IMR-90 (cell line): ENCODE results near the gene TRAF4. TPM values are rescaled to one million over a fixed set of nuclear protein-coding genes. Genes with fewer than 3 reads are reported as not detected.
A peak's percentile ranks its signal among the peaks of the same experiment; 100 is the strongest.

Experiments
- ATAC-seq: fragments of 200-7000 bp; cut with Tn5 transposase; 2 replicates; pipeline ENCODE4 v1.9.1; 2020; ENCODE audit warnings: low read depth, mild to moderate bottlenecking, moderate library complexity
- BruUV-seq: library from RNA; stranded (reverse); fragments of 400-500 nt; replicated peaks from 2 replicates; lab custom pipeline; 2021; lab: Mats Ljungman, UMichigan
- CTCF ChIA-PET: fragments of 300-600 bp; formaldehyde crosslinking; extraction: SDS; loops from one replicate; lab custom pipeline; 2021; ENCODE audit warnings: antibody characterized with exemption; lab: Yijun Ruan, JAX
- POLR2A ChIA-PET: fragments of 300-600 bp; sonication (Branson Sonifier 250); formaldehyde crosslinking; loops from one replicate; lab custom pipeline; 2022; ENCODE audit warnings: antibody characterized with exemption; ENCODE audit not compliant: unreplicated experiment; lab: Charles Lee
- DNase-seq: peaks from one replicate; pipeline ENCODE4 v3.0.0; 2013
- H2AFZ ChIP-seq: replicated peaks from 2 replicates; pipeline ENCODE3; 2013; ENCODE audit warnings: low read length, mild to moderate bottlenecking; ENCODE audit not compliant: poor library complexity
- H2AK5ac ChIP-seq: 2 replicates; pipeline ENCODE4 v1.6.1; 2013; ENCODE audit warnings: low read depth, low read length, inconsistent platforms
- H2AK9ac ChIP-seq: replicated peaks from 2 replicates; pipeline ENCODE3; 2013; ENCODE audit warnings: mild to moderate bottlenecking, low read depth, low read length, moderate library complexity; ENCODE audit not compliant: poor library complexity
- H2BK120ac ChIP-seq: 2 replicates; pipeline ENCODE4 v1.6.1; 2013; ENCODE audit warnings: low read depth, low read length, inconsistent platforms
- H2BK15ac ChIP-seq: 3 replicates; pipeline ENCODE4 v1.6.1; 2013; ENCODE audit warnings: low read depth, low read length, inconsistent platforms
- H2BK20ac ChIP-seq: 2 replicates; pipeline ENCODE4 v1.6.1; 2013; ENCODE audit warnings: low read depth, mild to moderate bottlenecking, inconsistent platforms, low read length, moderate library complexity
- H2BK5ac ChIP-seq: 2 replicates; pipeline ENCODE4 v1.6.1; 2013; ENCODE audit warnings: mild to moderate bottlenecking, low read depth, low read length, inconsistent platforms; ENCODE audit not compliant: poor library complexity, severe bottlenecking
- H3K14ac ChIP-seq: replicated peaks from 2 replicates; pipeline ENCODE4 v1.6.1; 2013; ENCODE audit warnings: low read depth, low read length, inconsistent platforms
- H3K18ac ChIP-seq: 2 replicates; pipeline ENCODE4 v1.6.1; 2013; ENCODE audit warnings: low read depth, low read length, control low read depth
- H3K23ac ChIP-seq: 2 replicates; pipeline ENCODE4 v1.6.1; 2013; ENCODE audit warnings: low read depth, low read length, inconsistent platforms
- H3K27ac ChIP-seq: 2 replicates; pipeline ENCODE4 v1.5.1; 2013; ENCODE audit warnings: mild to moderate bottlenecking, control low read depth, low read length; ENCODE audit not compliant: insufficient read depth
- H3K27me3 ChIP-seq: 2 replicates; pipeline ENCODE4 v1.6.1; 2013; ENCODE audit warnings: low read length; ENCODE audit not compliant: control insufficient read depth, insufficient read depth
- H3K36me3 ChIP-seq: 2 replicates; pipeline ENCODE4 v1.6.1; 2013; ENCODE audit warnings: low read length, mixed read lengths; ENCODE audit not compliant: control insufficient read depth, insufficient read depth
- H3K4ac ChIP-seq: 2 replicates; pipeline ENCODE4 v1.6.1; 2013; ENCODE audit warnings: low read depth, low read length, inconsistent platforms
- H3K4me1 ChIP-seq: 2 replicates; pipeline ENCODE4 v1.6.1; 2013; ENCODE audit warnings: low read length, mixed read lengths; ENCODE audit not compliant: control insufficient read depth, insufficient read depth
- H3K4me2 ChIP-seq: 2 replicates; pipeline ENCODE4 v1.6.1; 2013; ENCODE audit warnings: low read depth, mild to moderate bottlenecking, control low read depth, low read length, moderate library complexity
- H3K4me3 ChIP-seq: 2 replicates; pipeline ENCODE4 v1.5.1; 2013; ENCODE audit warnings: low read depth, mild to moderate bottlenecking, control low read depth, low read length, moderate library complexity; ENCODE audit not compliant: insufficient read depth
- H3K56ac ChIP-seq: 2 replicates; pipeline ENCODE4 v1.6.1; 2013; ENCODE audit warnings: low read length, inconsistent platforms; ENCODE audit not compliant: insufficient read depth; ENCODE audit errors: extremely low read depth
- H3K79me1 ChIP-seq, 2 experiments: 2 replicates each; pipeline ENCODE4 v1.6.1; 2013; ENCODE audit warnings: low read length in 2 of 2, inconsistent platforms in 1 of 2, low read depth in 1 of 2
- H3K9ac ChIP-seq: 2 replicates; pipeline ENCODE4 v1.6.1; 2013; ENCODE audit warnings: low read depth, low read length, control low read depth
- H3K9me1 ChIP-seq: 2 replicates; pipeline ENCODE4 v1.6.1; 2013; ENCODE audit warnings: low read length, inconsistent platforms; ENCODE audit not compliant: insufficient read depth
- H3K9me3 ChIP-seq: 2 replicates; pipeline ENCODE4 v1.6.1; 2013; ENCODE audit warnings: low read length; ENCODE audit not compliant: control insufficient read depth, insufficient read depth
- H4K20me1 ChIP-seq: 2 replicates; pipeline ENCODE4 v1.6.1; 2013; ENCODE audit warnings: low read length, inconsistent platforms; ENCODE audit not compliant: insufficient read depth
- H4K5ac ChIP-seq: 2 replicates; pipeline ENCODE4 v1.6.1; 2013; ENCODE audit warnings: mild to moderate bottlenecking, low read depth, low read length, control low read depth
- H4K8ac ChIP-seq, 2 experiments: 2 replicates each; pipeline ENCODE4 v1.6.1; 2013; ENCODE audit warnings: low read depth in 2 of 2, low read length in 2 of 2, control low read depth in 1 of 2, inconsistent platforms in 1 of 2
- H4K91ac ChIP-seq: 2 replicates; pipeline ENCODE4 v1.6.1; 2013; ENCODE audit warnings: low read depth, low read length, inconsistent platforms; ENCODE audit not compliant: insufficient read depth
- BHLHE40 ChIP-seq: fragments of 150-350 bp; IDR thresholded peaks from 2 replicates; pipeline ENCODE4 v1.6.1; 2016; ENCODE audit warnings: mild to moderate bottlenecking, low read depth, low read length
- CEBPB ChIP-seq: IDR thresholded peaks from 2 replicates; pipeline ENCODE4 v1.6.1; 2012; ENCODE audit warnings: low read depth, low read length, improper control_type of control experiment
- CHD1 ChIP-seq: IDR thresholded peaks from 2 replicates; pipeline ENCODE4 v1.6.1; 2012; ENCODE audit warnings: low read depth, low read length, improper control_type of control experiment
- CTCF ChIP-seq: conservative IDR thresholded peaks from 2 replicates; pipeline ENCODE4 v1.5.1; 2012; ENCODE audit warnings: mild to moderate bottlenecking, low read depth, low read length, improper control_type of control experiment
- FOS ChIP-seq: fragments of 150-350 bp; IDR thresholded peaks from 2 replicates; pipeline ENCODE4 v1.6.1; 2016; ENCODE audit warnings: low read depth, low read length
- MAFK ChIP-seq: IDR thresholded peaks from 2 replicates; pipeline ENCODE4 v1.6.1; 2012; ENCODE audit warnings: low read depth, low read length, improper control_type of control experiment
- MXI1 ChIP-seq: IDR thresholded peaks from 2 replicates; pipeline ENCODE4 v1.6.1; 2012; ENCODE audit warnings: low read depth, mild to moderate bottlenecking, low read length, moderate library complexity, borderline replicate concordance
- NFE2L2 ChIP-seq: fragments of 150-350 bp; IDR thresholded peaks from 2 replicates; pipeline ENCODE4 v1.6.1; 2016; ENCODE audit warnings: low read depth, mild to moderate bottlenecking, low read length
- POLR2A ChIP-seq: IDR thresholded peaks from 2 replicates; pipeline ENCODE4 v1.6.1; 2012; ENCODE audit warnings: mild to moderate bottlenecking, low read depth, low read length
- RAD21 ChIP-seq: IDR thresholded peaks from 2 replicates; pipeline ENCODE4 v1.6.1; 2012; ENCODE audit warnings: low read length, improper control_type of control experiment
- RCOR1 ChIP-seq: IDR thresholded peaks from 2 replicates; pipeline ENCODE4 v1.6.1; 2012; ENCODE audit warnings: mild to moderate bottlenecking, low read length, improper control_type of control experiment; ENCODE audit not compliant: insufficient replicate concordance
- RFX5 ChIP-seq: IDR thresholded peaks from 2 replicates; pipeline ENCODE4 v1.8.0; 2012; ENCODE audit warnings: low read depth, mild to moderate bottlenecking, low read length, moderate library complexity
- SMC3 ChIP-seq: fragments of 150-350 bp; IDR thresholded peaks from 2 replicates; pipeline ENCODE4 v1.6.1; 2016; ENCODE audit warnings: low read depth, mild to moderate bottlenecking, antibody characterized with exemption, low read length, moderate library complexity
- USF2 ChIP-seq: fragments of 150-350 bp; IDR thresholded peaks from 2 replicates; pipeline ENCODE4 v1.6.1; 2017; ENCODE audit warnings: mild to moderate bottlenecking, antibody characterized with exemption, low read length, low read depth
- WGBS, 2 experiments: methylation state at CpG; one replicate each; pipeline versions ENCODE4 v1.1.5 to v1.1.7; 2013; ENCODE audit warnings: missing lambda C conversion rate in 2 of 2; ENCODE audit not compliant: insufficient read length in 1 of 2; ENCODE audit errors: extremely low coverage in 2 of 2; 5-methylcytosine and 5-hydroxymethylcytosine counted together
- dilution Hi-C: fragments of 300-500 bp; cut with HindIII; formaldehyde crosslinking; loops from one replicate; pipeline ENCODE4 v1.14.3; 2018; ENCODE audit warnings: low sequenced_read_pairs; ENCODE audit not compliant: unreplicated experiment
- in situ Hi-C: fragments of 300-500 bp; cut with MboI; formaldehyde crosslinking; loops from 3 replicates; pipeline ENCODE4 v1.14.3; 2019; ENCODE audit warnings: low sequenced_read_pairs, inconsistent platforms, mixed read lengths
- intact Hi-C: fragments of 100-400 bp; cut with micrococcal nuclease; formaldehyde crosslinking; loops from 2 replicates; pipeline ENCODE4 v1.10.0; 2022
- polyA plus RNA-seq, 3 experiments: library from polyadenylated mRNA; depleted of rRNA; stranded (reverse); fragments of >200 nt; gene quantifications; 2 replicates each; pipeline ENCODE4 v1.2.3, GENCODE V29; 2012; ENCODE audit warnings: low replicate concordance in 1 of 3
- total RNA-seq: library from RNA; depleted of rRNA; stranded (reverse); fragments of >200 nt; gene quantifications from 2 replicates; pipeline ENCODE4 v1.2.3, GENCODE V29; 2012
- TF ChIP-seq, protein P1 (sequence below): fragments of 150-350 bp; IDR thresholded peaks from 2 replicates; pipeline ENCODE4 v1.6.1; 2016; ENCODE audit warnings: low read depth, mild to moderate bottlenecking, low read length, moderate library complexity, borderline replicate concordance

Gene TRAF4
- total and polyA plus RNA-seq, 2 of the 4 experiments (the other 2 are of a cell fraction): 36.9 to 63.2 TPM

DNA sequence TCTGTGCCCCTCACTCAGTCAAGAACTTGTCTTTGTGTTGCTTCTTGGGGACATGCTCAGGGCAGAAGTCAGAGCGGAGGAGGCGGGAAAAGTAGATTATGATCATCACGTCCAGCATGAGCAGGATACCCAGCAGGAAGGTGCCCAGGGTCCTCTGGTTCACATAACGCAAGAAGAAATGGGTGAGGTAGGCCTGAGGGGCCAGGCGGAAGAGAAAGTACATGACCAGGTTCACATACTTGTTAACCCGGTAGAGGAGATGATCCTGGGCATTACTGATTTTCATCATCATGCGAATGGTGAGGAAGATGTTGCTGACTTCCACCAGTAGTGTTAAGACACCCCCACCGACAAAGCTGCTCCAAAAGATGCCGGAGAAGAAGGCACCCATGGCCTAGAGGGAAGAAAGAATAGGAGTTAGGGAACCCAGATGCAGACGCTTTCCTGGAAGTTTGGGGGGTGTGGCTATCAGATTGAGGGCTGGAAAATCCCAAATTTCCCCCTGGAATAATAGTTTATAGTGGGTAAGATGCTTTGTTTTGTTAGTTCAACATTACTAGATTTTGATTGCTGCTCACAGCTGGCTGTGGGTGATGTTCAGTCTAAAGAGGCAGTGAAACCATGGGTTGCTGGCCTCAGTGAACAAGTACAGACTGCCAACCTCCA is 19.2 kb upstream of the TRAF4 start:
- H3K4me3 ChIP-seq: no peak overlapping the region
- intact Hi-C loops (no loop called here), dilution Hi-C loops (no loop called here), in situ Hi-C loops (no loop called here)
- peaks cover 10 to 49% of the 10 kb centered on the region in 2 experiments; a peak in 3 of 4 replicates for H3K79me1 ChIP-seq
- peak overlapping the region; percentile 13; the same call in 1 of the 2 replicates for H3K14ac ChIP-seq
- no peak overlapping the region for H4K5ac ChIP-seq
- ChIA-PET CTCF (interaction anchor here (0.7 kb wide), 1 partner anchor 314 kb away, joined by 3 read pairs; no protein-coding TSS in a partner anchor), POLR2A (interaction anchor here (1.3 kb wide), 1 partner anchor 14 kb away, joined by 3 read pairs; no protein-coding TSS in a partner anchor)
- peak overlapping the region; percentile 70 for H3K23ac ChIP-seq
- peak overlapping the region; percentile 10 to 59; a peak in 3 of 4 replicates for H4K8ac ChIP-seq
- H3K9ac ChIP-seq: no peak overlapping the region
- H3K56ac ChIP-seq: no peak overlapping the region
- no peak overlapping the region for H2BK15ac ChIP-seq
- H3K4me2 ChIP-seq: peak overlapping the region; percentile 98; the same call in 1 of the 2 replicates
- H2AK9ac ChIP-seq: peak overlapping the region; percentile 26
- peaks cover 36% of the 10 kb centered on the region for H3K36me3 ChIP-seq
- H3K4ac ChIP-seq: peak overlapping the region; percentile 88; the same call in 1 of the 2 replicates
- no peak overlapping the region for H3K27ac ChIP-seq
- no TSS peak for BruUV-seq
- no peak overlapping the region for H2BK20ac ChIP-seq
- peak overlapping the region; percentile 18; the same call in 1 of the 2 replicates for H2AK5ac ChIP-seq
- H3K18ac ChIP-seq: no peak overlapping the region
- no peaks in the 10 kb centered on the region for H3K9me3 ChIP-seq
- H2AFZ ChIP-seq: no peak overlapping the region
- no peaks in the 10 kb centered on the region for H3K27me3 ChIP-seq
- ATAC-seq (no peak), DNase-seq (no peak)
- H4K20me1 ChIP-seq: peaks cover 45% of the 10 kb centered on the region
- 100% methylated on average over 2 of the region's 10 CpGs; no CpG with 5 or more reads in 1 of the 2 experiments for WGBS, 2 experiments
- H4K91ac ChIP-seq: no peak overlapping the region
- H3K9me1 ChIP-seq: no peaks in the 10 kb centered on the region
- H2BK120ac ChIP-seq: no peak overlapping the region
- peaks cover 12% of the 10 kb centered on the region for H3K4me1 ChIP-seq
- H2BK5ac ChIP-seq: no peak overlapping the region
- TF ChIP-seq POLR2A: no peak
- TF ChIP-seq BHLHE40: no peak
- no peak for TF ChIP-seq CEBPB
- TF ChIP-seq SMC3: no peak
- no peak for TF ChIP-seq MAFK
- TF ChIP-seq USF2: no peak
- no peak for TF ChIP-seq FOS
- TF ChIP-seq CTCF: no peak
- TF ChIP-seq, protein P1, sequence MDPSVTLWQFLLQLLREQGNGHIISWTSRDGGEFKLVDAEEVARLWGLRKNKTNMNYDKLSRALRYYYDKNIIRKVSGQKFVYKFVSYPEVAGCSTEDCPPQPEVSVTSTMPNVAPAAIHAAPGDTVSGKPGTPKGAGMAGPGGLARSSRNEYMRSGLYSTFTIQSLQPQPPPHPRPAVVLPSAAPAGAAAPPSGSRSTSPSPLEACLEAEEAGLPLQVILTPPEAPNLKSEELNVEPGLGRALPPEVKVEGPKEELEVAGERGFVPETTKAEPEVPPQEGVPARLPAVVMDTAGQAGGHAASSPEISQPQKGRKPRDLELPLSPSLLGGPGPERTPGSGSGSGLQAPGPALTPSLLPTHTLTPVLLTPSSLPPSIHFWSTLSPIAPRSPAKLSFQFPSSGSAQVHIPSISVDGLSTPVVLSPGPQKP: no peak
- no peak for TF ChIP-seq RAD21
- no peak for TF ChIP-seq RCOR1
- TF ChIP-seq MXI1: no peak
- no peak for TF ChIP-seq NFE2L2
- no peak for TF ChIP-seq CHD1
- no peak for TF ChIP-seq RFX5
